Measurements from ENCODE around the gene STK33. TPM values are rescaled to one million over a fixed set of nuclear protein-coding genes. Genes with fewer than 3 reads are reported as not detected.

Gene STK33
- polyA plus RNA-seq, 1 of the 3 experiments (the other 2 are of a cell fraction): 12.3 TPM

DNA sequence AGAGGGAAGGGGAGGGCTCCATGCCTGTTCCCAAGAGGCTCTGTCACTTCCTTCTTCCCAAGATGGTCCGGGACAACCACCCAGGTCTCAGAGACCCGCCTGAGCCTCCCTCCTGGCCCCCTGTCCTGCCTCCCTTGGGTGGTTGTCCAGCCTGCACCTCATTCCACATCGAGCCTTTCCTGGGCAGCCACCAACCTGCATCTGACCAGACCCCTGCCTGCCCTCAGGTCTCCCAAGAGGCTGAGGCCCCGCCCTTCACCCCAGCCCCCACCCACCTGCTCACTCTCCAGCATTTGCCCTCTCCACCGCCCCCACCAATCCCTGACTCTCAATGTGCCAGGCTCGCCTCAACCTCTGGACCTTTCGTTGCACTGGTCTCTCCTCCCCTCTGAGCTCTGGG, 232.8 kb downstream of the STK33 start (continued):
- TF ChIP-seq, protein P1, sequence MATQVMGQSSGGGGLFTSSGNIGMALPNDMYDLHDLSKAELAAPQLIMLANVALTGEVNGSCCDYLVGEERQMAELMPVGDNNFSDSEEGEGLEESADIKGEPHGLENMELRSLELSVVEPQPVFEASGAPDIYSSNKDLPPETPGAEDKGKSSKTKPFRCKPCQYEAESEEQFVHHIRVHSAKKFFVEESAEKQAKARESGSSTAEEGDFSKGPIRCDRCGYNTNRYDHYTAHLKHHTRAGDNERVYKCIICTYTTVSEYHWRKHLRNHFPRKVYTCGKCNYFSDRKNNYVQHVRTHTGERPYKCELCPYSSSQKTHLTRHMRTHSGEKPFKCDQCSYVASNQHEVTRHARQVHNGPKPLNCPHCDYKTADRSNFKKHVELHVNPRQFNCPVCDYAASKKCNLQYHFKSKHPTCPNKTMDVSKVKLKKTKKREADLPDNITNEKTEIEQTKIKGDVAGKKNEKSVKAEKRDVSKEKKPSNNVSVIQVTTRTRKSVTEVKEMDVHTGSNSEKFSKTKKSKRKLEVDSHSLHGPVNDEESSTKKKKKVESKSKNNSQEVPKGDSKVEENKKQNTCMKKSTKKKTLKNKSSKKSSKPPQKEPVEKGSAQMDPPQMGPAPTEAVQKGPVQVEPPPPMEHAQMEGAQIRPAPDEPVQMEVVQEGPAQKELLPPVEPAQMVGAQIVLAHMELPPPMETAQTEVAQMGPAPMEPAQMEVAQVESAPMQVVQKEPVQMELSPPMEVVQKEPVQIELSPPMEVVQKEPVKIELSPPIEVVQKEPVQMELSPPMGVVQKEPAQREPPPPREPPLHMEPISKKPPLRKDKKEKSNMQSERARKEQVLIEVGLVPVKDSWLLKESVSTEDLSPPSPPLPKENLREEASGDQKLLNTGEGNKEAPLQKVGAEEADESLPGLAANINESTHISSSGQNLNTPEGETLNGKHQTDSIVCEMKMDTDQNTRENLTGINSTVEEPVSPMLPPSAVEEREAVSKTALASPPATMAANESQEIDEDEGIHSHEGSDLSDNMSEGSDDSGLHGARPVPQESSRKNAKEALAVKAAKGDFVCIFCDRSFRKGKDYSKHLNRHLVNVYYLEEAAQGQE (IDR thresholded peaks at IDR 0.05; ENCODE audit: low read depth, low read length): no peak
- TF ChIP-seq RAD21 (IDR thresholded peaks at IDR 0.05; ENCODE audit: low read length): no peak
- TF ChIP-seq JUND (IDR thresholded peaks at IDR 0.05): no peak
- no peak for TF ChIP-seq GABPA (IDR thresholded peaks at IDR 0.05; ENCODE audit: low read depth)
- no peak for TF ChIP-seq MXI1 (IDR thresholded peaks at IDR 0.05; ENCODE audit: low read depth, low read length)
- no peak for TF ChIP-seq YY1 (IDR thresholded peaks at IDR 0.05; ENCODE audit: low read depth)
- no peak for TF ChIP-seq FOXM1 (IDR thresholded peaks at IDR 0.05; ENCODE audit: low read depth)
- TF ChIP-seq, protein P2, sequence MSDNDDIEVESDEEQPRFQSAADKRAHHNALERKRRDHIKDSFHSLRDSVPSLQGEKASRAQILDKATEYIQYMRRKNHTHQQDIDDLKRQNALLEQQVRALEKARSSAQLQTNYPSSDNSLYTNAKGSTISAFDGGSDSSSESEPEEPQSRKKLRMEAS (IDR thresholded peaks at IDR 0.05; ENCODE audit: low read depth): no peak
- no peak for TF ChIP-seq SIN3A (IDR thresholded peaks at IDR 0.05; ENCODE audit: borderline replicate concordance, low read depth, low read length)

DNA sequence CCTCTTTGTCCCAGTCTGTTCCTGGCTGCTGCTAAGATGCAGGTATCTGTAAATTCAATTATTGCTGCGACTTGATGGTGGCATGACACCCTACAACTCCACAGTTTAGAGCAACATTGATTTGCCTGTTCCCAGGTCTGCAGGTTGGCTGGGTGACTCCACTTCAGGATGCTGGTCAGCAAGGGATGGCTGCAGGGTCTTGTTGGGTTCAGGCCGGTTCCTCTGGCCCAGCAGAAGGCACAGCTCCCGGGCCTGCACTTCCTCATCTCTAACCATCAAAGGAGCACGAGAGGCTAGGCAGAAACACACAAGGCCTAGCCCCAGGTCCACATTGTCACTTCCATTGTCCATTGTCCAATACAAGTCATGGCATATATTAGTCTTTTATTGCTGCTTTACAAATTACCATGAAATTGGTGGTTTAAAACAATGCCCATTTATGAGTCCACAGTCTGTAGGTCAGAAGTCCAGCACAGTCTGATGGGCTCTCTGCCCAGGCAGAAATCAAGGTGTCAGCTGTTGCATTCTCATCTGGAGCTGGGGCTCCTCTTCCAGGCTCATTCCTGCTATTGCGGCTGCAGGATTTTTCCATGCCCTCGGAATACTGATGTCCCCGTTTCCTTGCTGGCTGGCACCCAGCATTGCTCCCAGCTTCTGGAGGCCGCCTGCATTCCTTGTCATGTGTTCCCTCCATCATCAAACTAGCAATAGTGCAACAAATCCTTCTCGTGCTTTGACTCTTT, 233.8 kb downstream of the STK33 start:
- Histone ChIP-seq H4K20me1 (ENCODE audit: insufficient read depth) (no peaks in the 10 kb centered on the region), H3K4me2 (no peak overlapping the region), H3K9me2 (no peaks in the 10 kb centered on the region), H3K27ac (ENCODE audit: low read depth in 2 of 2, low read length in 1 of 2) (no peak overlapping the region), H3K36me3 (replicated peaks in 1 of 2; ENCODE audit: control insufficient read depth in 1 of 2, insufficient read depth in 2 of 2, low read length in 1 of 2) (no peaks in the 10 kb centered on the region), H3K27me3 (ENCODE audit: insufficient read depth) (no peaks in the 10 kb centered on the region; the same call in 1 of the 2 replicates), H3F3A (replicated peaks; ENCODE audit: insufficient read depth) (no peaks in the 10 kb centered on the region), H3K79me2 (ENCODE audit: insufficient read depth) (no peaks in the 10 kb centered on the region), H3K9me3 (no peaks in the 10 kb centered on the region), H3K9ac (no peak overlapping the region), H3K4me1 (ENCODE audit: control insufficient read depth in 1 of 2, insufficient read depth in 2 of 2, low read depth in 1 of 2, low read length in 1 of 2) (peaks cover 0 to 34% of the 10 kb centered on the region in 2 experiments; a peak in 1 of 4 replicates), H2AFZ (ENCODE audit: low read depth) (no peak overlapping the region), H3K4me3 (ENCODE audit: low read depth in 2 of 2, low read length in 1 of 2) (no peak overlapping the region)
- WGBS (ENCODE audit: low lambda C conversion rate): 69% methylated on average over 8 of the region's 9 CpGs
- ChIA-PET CTCF (interaction anchor here (1.0 to 1.8 kb wide), 9 partner anchors 13 to 354 kb away, joined by 3 to 6 read pairs (median 4); partner anchors contain the start of gene LMO1), POLR2A (no interaction called here)
- DNase-seq: peak; percentile 52
- TF ChIP-seq EZH2phosphoT487 (IDR thresholded peaks at IDR 0.05; ENCODE audit: borderline replicate concordance, low read depth): no peak
- peak; percentile 74 for TF ChIP-seq RAD21 (IDR thresholded peaks at IDR 0.05; ENCODE audit: low read length)
- TF ChIP-seq RCOR1 (IDR thresholded peaks at IDR 0.05; ENCODE audit: low read length): 0 out of 2 replicates have a peak, but pooled peaks have one; percentile 10
- no peak for TF ChIP-seq FOXM1 (IDR thresholded peaks at IDR 0.05; ENCODE audit: low read depth)
- TF ChIP-seq SMC3 (IDR thresholded peaks at IDR 0.05; ENCODE audit: low read depth, low read length): peak; percentile 50; the same call in 1 of the 2 replicates
- no peak for TF ChIP-seq RFX5 (IDR thresholded peaks at IDR 0.05; ENCODE audit: low read length)
- TF ChIP-seq TCF12 (IDR thresholded peaks at IDR 0.05): no peak
